GM04503 (cell line): ENCODE measurements around the gene IKZF3.
"Not testable (repeated sequence)": the region's sequence is repeated elsewhere in the genome, so short reads cannot be mapped to it uniquely, and the experiment has no call there.

Experiments used
- DNase-seq: peaks from one replicate; pipeline ENCODE4 v3.0.0-alpha.2; 2012; ENCODE audit warnings: low read depth

IKZF3 gene

GRCh38 chr17:39738983-39739884 lies 124.9 kb downstream of the IKZF3 start:
- no peak for DNase-seq

GRCh38 chr17:39738568-39738901 lies 125.6 kb downstream of the IKZF3 start:
- DNase-seq: no peak

GRCh38 chr17:39737760-39738567 lies 126.1 kb downstream of the IKZF3 start, which contains the start of gene GRB7:
Gene GRB7, plus strand, starts transcription at chr17:39737938. Its CDS starts 4,364 bp downstream, at chr17:39742302.
- DNase-seq: no peak

GRCh38 chr17:39737206-39737759 lies 126.8 kb downstream of the IKZF3 start:
- DNase-seq: no peak

GRCh38 chr17:39736319-39737165 lies 127.6 kb downstream of the IKZF3 start:
- DNase-seq: no peak

- no peak for DNase-seq
Observed at GRCh38 chr17:39735882-39736281, 128.2 kb downstream of the IKZF3 start.

- DNase-seq: no peak
Observed at GRCh38 chr17:39732586-39732985, 131.5 kb downstream of the IKZF3 start.

- peak; percentile 15 for DNase-seq
Observed at GRCh38 chr17:39730095-39730921, 133.8 kb downstream of the IKZF3 start, which contains the start of gene MIEN1. Gene MIEN1, minus strand, starts transcription at chr17:39730532. Its CDS starts 37 bp downstream, at chr17:39730495.

GRCh38 chr17:39729280-39729851 lies 134.7 kb downstream of the IKZF3 start:
- DNase-seq: no peak

GRCh38 chr17:39727556-39727955 lies 136.6 kb downstream of the IKZF3 start:
- no peak for DNase-seq

GRCh38 chr17:39726617-39727016 lies 137.5 kb downstream of the IKZF3 start:
- DNase-seq: no peak

- DNase-seq: not testable (repeated sequence)
Observed at GRCh38 chr17:39725923-39726322, 138.2 kb downstream of the IKZF3 start.

GRCh38 chr17:39724731-39725130 lies 139.4 kb downstream of the IKZF3 start:
- no peak for DNase-seq

- DNase-seq: no peak
Observed at GRCh38 chr17:39722965-39723848, 140.9 kb downstream of the IKZF3 start.

GRCh38 chr17:39722104-39722503 lies 142.0 kb downstream of the IKZF3 start:
- DNase-seq: no peak

GRCh38 chr17:39719563-39720355 lies 144.4 kb downstream of the IKZF3 start:
- no peak for DNase-seq

- DNase-seq: no peak
Observed at GRCh38 chr17:39717660-39718059, 146.5 kb downstream of the IKZF3 start.

GRCh38 chr17:39716879-39717536 lies 147.1 kb downstream of the IKZF3 start:
- DNase-seq: no peak
